HepG2 (cell line): ENCODE measurements around the gene PLXNB2. TPM values are rescaled to one million over a fixed set of nuclear protein-coding genes. Genes with fewer than 3 reads are reported as not detected.

Experiments
- AGO1 ChIP-seq: fragments of 200-400 bp; formaldehyde crosslinking; IDR thresholded peaks from 2 replicates; pipeline ENCODE4 v1.6.1; 2017; ENCODE audit warnings: mild to moderate bottlenecking, low read depth, low read length, moderate library complexity; ENCODE audit not compliant: poor library complexity, severe bottlenecking
- AGO2 ChIP-seq: fragments of 200-400 bp; formaldehyde crosslinking; optimal IDR thresholded peaks from 2 replicates; pipeline ENCODE3; 2017; ENCODE audit warnings: mild to moderate bottlenecking, low read depth, low read length, moderate library complexity
- CHD4 ChIP-seq: fragments of 200-600 bp; sonication (generic); IDR thresholded peaks from 2 replicates; pipeline ENCODE4 v1.7.0; 2017; ENCODE audit warnings: mild to moderate bottlenecking, low read length, borderline replicate concordance
- GTF2F1 ChIP-seq: fragments of 150-350 bp; IDR thresholded peaks from 2 replicates; pipeline ENCODE4 v1.6.1; 2014; ENCODE audit warnings: low read length
- GZF1 ChIP-seq: sonication (generic); formaldehyde crosslinking; IDR thresholded peaks from 2 replicates; pipeline ENCODE4 v1.5.1; 2020; ENCODE audit warnings: mild to moderate bottlenecking, missing genetic modification reagents
- HINFP ChIP-seq: sonication (generic); formaldehyde crosslinking; IDR thresholded peaks from 2 replicates; pipeline ENCODE4 v1.4.0; 2020; ENCODE audit warnings: low read depth, mild to moderate bottlenecking, missing genetic modification reagents
- HMGXB4 ChIP-seq, 2 experiments: sonication (generic) in 1 of 2; formaldehyde crosslinking in 1 of 2; IDR thresholded peaks; 2 replicates each; pipeline versions ENCODE4 v1.4.0 to v1.6.1; 2018 to 2020; ENCODE audit warnings: missing genetic modification reagents in 2 of 2, borderline replicate concordance in 1 of 2, low read depth in 1 of 2, mild to moderate bottlenecking in 1 of 2, missing biosample characterization in 1 of 2
- KDM2A ChIP-seq: sonication (generic); formaldehyde crosslinking; IDR thresholded peaks from 2 replicates; pipeline ENCODE4 v1.4.0; 2020; ENCODE audit warnings: low read depth, missing genetic modification reagents, borderline replicate concordance
- KDM5A ChIP-seq: fragments of 200-600 bp; sonication (generic); IDR thresholded peaks from 2 replicates; pipeline ENCODE4 v1.7.0; 2018; ENCODE audit warnings: antibody characterized with exemption, mild to moderate bottlenecking, low read length, borderline replicate concordance
- MED13 ChIP-seq: sonication (generic); formaldehyde crosslinking; IDR thresholded peaks from 2 replicates; pipeline ENCODE4 v1.5.0; 2020; ENCODE audit warnings: missing genetic modification reagents
- MXI1 ChIP-seq: IDR thresholded peaks from 3 replicates; pipeline ENCODE4 v1.6.1; 2012; ENCODE audit warnings: low read depth, low read length, inconsistent platforms, borderline replicate concordance
- PITX1 ChIP-seq: sonication (generic); formaldehyde crosslinking; IDR thresholded peaks from 2 replicates; pipeline ENCODE4 v1.5.1; 2020; ENCODE audit warnings: mild to moderate bottlenecking, missing genetic modification reagents
- RAD51 ChIP-seq: fragments of 450-650 bp; IDR thresholded peaks from 2 replicates; pipeline ENCODE4 v1.6.1; 2016; ENCODE audit warnings: borderline replicate concordance
- SP1 ChIP-seq, 2 experiments: fragments of 450-650 bp in 1 of 2; sonication (generic) in 1 of 2; formaldehyde crosslinking in 1 of 2; IDR thresholded peaks; 2 replicates each; pipeline versions ENCODE4 v1.4.0 to v1.6.1; 2016 to 2020; ENCODE audit warnings: missing genetic modification reagents in 1 of 2
- SP2 ChIP-seq: sonication (generic); formaldehyde crosslinking; IDR thresholded peaks from 2 replicates; pipeline ENCODE4 v1.5.1; 2020; ENCODE audit warnings: mild to moderate bottlenecking, missing genetic modification reagents
- TBL1XR1 ChIP-seq: fragments of 150-350 bp; IDR thresholded peaks from 2 replicates; pipeline ENCODE4 v1.6.1; 2014; ENCODE audit warnings: borderline replicate concordance, low read length; ENCODE audit not compliant: partially characterized antibody
- ZBTB7B ChIP-seq: sonication (generic); formaldehyde crosslinking; IDR thresholded peaks from 2 replicates; pipeline ENCODE4 v1.4.0; 2020; ENCODE audit warnings: missing genetic modification reagents
- ZC3H13 ChIP-seq: sonication (generic); formaldehyde crosslinking; IDR thresholded peaks from 2 replicates; pipeline ENCODE4 v1.8.1; 2023; ENCODE audit warnings: mild to moderate bottlenecking, missing genetic modification reagents, moderate library complexity
- ZFP36L1 ChIP-seq: sonication (generic); formaldehyde crosslinking; IDR thresholded peaks from 2 replicates; pipeline ENCODE4 v1.8.0; 2022; ENCODE audit warnings: mild to moderate bottlenecking, missing genetic modification reagents, moderate library complexity
- ZNF230 ChIP-seq: sonication (generic); formaldehyde crosslinking; IDR thresholded peaks from 2 replicates; pipeline ENCODE4 v1.4.0; 2020; ENCODE audit warnings: mild to moderate bottlenecking, missing genetic modification reagents
- ZNF333 ChIP-seq: sonication (generic); formaldehyde crosslinking; IDR thresholded peaks from 2 replicates; pipeline ENCODE4 v1.4.0; 2020; ENCODE audit warnings: mild to moderate bottlenecking, missing genetic modification reagents, borderline replicate concordance
- ZNF34 ChIP-seq: sonication (generic); formaldehyde crosslinking; IDR thresholded peaks from 2 replicates; pipeline ENCODE4 v1.4.0; 2020; ENCODE audit warnings: mild to moderate bottlenecking, missing genetic modification reagents, borderline replicate concordance
- ZNF703 ChIP-seq: sonication (generic); formaldehyde crosslinking; IDR thresholded peaks from 2 replicates; pipeline ENCODE4 v1.5.1; 2020; ENCODE audit warnings: missing genetic modification reagents, mild to moderate bottlenecking, moderate library complexity, borderline replicate concordance
- ZNF773 ChIP-seq: sonication (generic); formaldehyde crosslinking; IDR thresholded peaks from 2 replicates; pipeline ENCODE4 v1.4.0; 2020; ENCODE audit warnings: missing genetic modification reagents, borderline replicate concordance
- ZNF839 ChIP-seq: sonication (generic); formaldehyde crosslinking; IDR thresholded peaks from 2 replicates; pipeline ENCODE4 v1.4.0; 2020; ENCODE audit warnings: missing genetic modification reagents, mild to moderate bottlenecking, borderline replicate concordance
- ZSCAN29 ChIP-seq: sonication (generic); formaldehyde crosslinking; conservative IDR thresholded peaks from 2 replicates; pipeline ENCODE4 v1.4.0; 2020; ENCODE audit warnings: mild to moderate bottlenecking, missing genetic modification reagents
- polyA plus RNA-seq, 8 experiments: library from polyadenylated mRNA; depleted of rRNA in 3 of 8; stranded (reverse) in 7 of 8; unstranded in 1 of 8; fragments of >200 nt; fragmentation: Illumina TruSeq in 4 of 8; extraction: Trizol in 4 of 8; gene quantifications; 2 replicates each; pipeline versions ENCODE4 v1.2.1 to v1.2.3, GENCODE V29; 2011 to 2016; ENCODE audit warnings: low read depth in 4 of 8, missing spikeins in 1 of 8, mixed read lengths in 1 of 8; ENCODE audit not compliant: insufficient read depth in 1 of 8
- total RNA-seq, 5 experiments: library from RNA; depleted of rRNA; stranded (reverse); fragments of >200 nt; fragmentation: Illumina TruSeq; extraction: Trizol; gene quantifications; 2 replicates each; pipeline ENCODE4 v1.2.3, GENCODE V29; 2016; ENCODE audit warnings: low read depth in 1 of 5
- TF ChIP-seq, protein P1 (sequence below): IDR thresholded peaks from 2 replicates; pipeline ENCODE4 v1.6.1; 2016; ENCODE audit warnings: low read depth, borderline replicate concordance

Gene PLXNB2
- total and polyA plus RNA-seq, 2 of the 13 experiments (the other 11 are each of a cell fraction or from before 2014, with no cell fraction given) = 32.6 to 68.9 TPM

GRCh38 chr22:50306753-50307749, at the start of gene PLXNB2 (continued):
- TF ChIP-seq HINFP (CRISPR knock-in tag) (no peak), ZFP36L1 (CRISPR knock-in tag) (no peak), SP1 (IDR thresholded peaks at IDR 0.05) (no peak), SP1 (CRISPR knock-in tag; IDR thresholded peaks at IDR 0.05) (no peak), TBL1XR1 (no peak), AGO1 (no peak), ZNF703 (no peak), ZNF230 (no peak), MXI1 (peak; percentile 58; the same call in 1 of the 3 replicates), ZBTB7B (no peak), ZSCAN29 (CRISPR knock-in tag) (no peak), KDM2A (CRISPR knock-in tag) (no peak), RAD51 (no peak), GZF1 (CRISPR knock-in tag) (no peak), PITX1 (CRISPR knock-in tag) (no peak), CHD4 (no peak), GTF2F1 (no peak), AGO2 (peak; percentile 53), ZNF839 (CRISPR knock-in tag) (no peak), ZNF34 (no peak), MED13 (CRISPR knock-in tag) (0 out of 2 replicates have a peak, but pooled peaks have one; percentile 13), HMGXB4 (CRISPR knock-in tag; IDR thresholded peaks at IDR 0.05; ENCODE audit: borderline replicate concordance in 1 of 2, low read depth in 1 of 2) (no peak; a peak in 1 of 4 replicates), KDM5A (no peak), ZC3H13 (no peak), SP2 (CRISPR knock-in tag) (no peak), ZNF773 (CRISPR knock-in tag) (no peak), ZNF333 (CRISPR knock-in tag) (no peak)
- TF ChIP-seq, protein P1, sequence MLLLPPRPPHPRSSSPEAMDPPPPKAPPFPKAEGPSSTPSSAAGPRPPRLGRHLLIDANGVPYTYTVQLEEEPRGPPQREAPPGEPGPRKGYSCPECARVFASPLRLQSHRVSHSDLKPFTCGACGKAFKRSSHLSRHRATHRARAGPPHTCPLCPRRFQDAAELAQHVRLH (CRISPR knock-in tag) = no peak
